HepG2 (cell line): ENCODE data around the gene HDAC3. TPM values are rescaled to one million over a fixed set of nuclear protein-coding genes. Genes with fewer than 3 reads are reported as not detected.

ENCODE experiments used
- BRCA1 ChIP-seq: sonication (generic); formaldehyde crosslinking; IDR thresholded peaks from 2 replicates; pipeline ENCODE4 v1.4.0; 2020; ENCODE audit warnings: missing genetic modification reagents
- CBX1 ChIP-seq: IDR thresholded peaks from one replicate; pipeline ENCODE4 v1.6.1; 2016; ENCODE audit warnings: antibody characterized with exemption, low read depth
- FOXA3 ChIP-seq: IDR thresholded peaks from 2 replicates; pipeline ENCODE4 v1.6.1; 2016; ENCODE audit warnings: missing genetic modification reagents, missing compliant biosample characterization
- FOXJ3 ChIP-seq: sonication (generic); formaldehyde crosslinking; IDR thresholded peaks from 2 replicates; pipeline ENCODE4 v1.4.0; 2020; ENCODE audit warnings: missing genetic modification reagents, mild to moderate bottlenecking, borderline replicate concordance
- GABPB1 ChIP-seq: IDR thresholded peaks from 2 replicates; pipeline ENCODE4 v1.6.1; 2016; ENCODE audit warnings: mild to moderate bottlenecking, missing genetic modification reagents, moderate library complexity, missing compliant biosample characterization
- GLI4 ChIP-seq: sonication (generic); formaldehyde crosslinking; IDR thresholded peaks from 2 replicates; pipeline ENCODE4 v1.5.1; 2020; ENCODE audit warnings: missing genetic modification reagents, mild to moderate bottlenecking, moderate library complexity, borderline replicate concordance
- MAF1 ChIP-seq: sonication (generic); formaldehyde crosslinking; IDR thresholded peaks from 2 replicates; pipeline ENCODE4 v1.5.0; 2020; ENCODE audit warnings: missing genetic modification reagents, borderline replicate concordance
- MATR3 ChIP-seq: sonication (generic); formaldehyde crosslinking; IDR thresholded peaks from 2 replicates; pipeline ENCODE4 v1.4.0; 2020; ENCODE audit warnings: missing genetic modification reagents
- MAX ChIP-seq: IDR thresholded peaks from 2 replicates; pipeline ENCODE4 v1.6.1; 2012; ENCODE audit warnings: inconsistent platforms
- REL ChIP-seq: sonication (generic); formaldehyde crosslinking; conservative IDR thresholded peaks from 2 replicates; pipeline ENCODE4 v1.8.0; 2022; ENCODE audit warnings: mild to moderate bottlenecking, missing genetic modification reagents, moderate library complexity
- SP5 ChIP-seq: IDR thresholded peaks from 2 replicates; pipeline ENCODE4 v1.6.1; 2016; ENCODE audit warnings: low read depth, borderline replicate concordance
- THYN1 ChIP-seq: sonication (generic); formaldehyde crosslinking; IDR thresholded peaks from 2 replicates; pipeline ENCODE4 v1.8.1; 2023; ENCODE audit warnings: low read depth, mild to moderate bottlenecking, moderate library complexity, missing genetic modification reagents, borderline replicate concordance
- ZNF138 ChIP-seq: sonication (generic); formaldehyde crosslinking; IDR thresholded peaks from 2 replicates; pipeline ENCODE4 v1.5.0; 2020; ENCODE audit warnings: mild to moderate bottlenecking, low read depth, missing genetic modification reagents
- ZNF564 ChIP-seq: sonication (generic); formaldehyde crosslinking; IDR thresholded peaks from 2 replicates; pipeline ENCODE4 v1.8.1; 2023; ENCODE audit warnings: mild to moderate bottlenecking, missing genetic modification reagents
- ZNF572 ChIP-seq: sonication (generic); formaldehyde crosslinking; IDR thresholded peaks from 2 replicates; pipeline ENCODE4 v1.5.1; 2020; ENCODE audit warnings: mild to moderate bottlenecking, missing genetic modification reagents
- ZSCAN21 ChIP-seq: sonication (generic); formaldehyde crosslinking; IDR thresholded peaks from 2 replicates; pipeline ENCODE4 v1.8.0; 2022; ENCODE audit warnings: mild to moderate bottlenecking, missing genetic modification reagents, moderate library complexity, borderline replicate concordance
- polyA plus RNA-seq, 8 experiments: library from polyadenylated mRNA; depleted of rRNA in 3 of 8; stranded (reverse) in 7 of 8; unstranded in 1 of 8; fragments of >200 nt; fragmentation: Illumina TruSeq in 4 of 8; extraction: Trizol in 4 of 8; gene quantifications; 2 replicates each; pipeline versions ENCODE4 v1.2.1 to v1.2.3, GENCODE V29; 2011 to 2016; ENCODE audit warnings: low read depth in 4 of 8, missing spikeins in 1 of 8, mixed read lengths in 1 of 8; ENCODE audit not compliant: insufficient read depth in 1 of 8
- total RNA-seq, 5 experiments: library from RNA; depleted of rRNA; stranded (reverse); fragments of >200 nt; fragmentation: Illumina TruSeq; extraction: Trizol; gene quantifications; 2 replicates each; pipeline ENCODE4 v1.2.3, GENCODE V29; 2016; ENCODE audit warnings: low read depth in 1 of 5
- TF ChIP-seq, protein P1 (sequence below): sonication (generic); formaldehyde crosslinking; conservative IDR thresholded peaks from 2 replicates; pipeline ENCODE4 v1.8.0; 2022; ENCODE audit warnings: low read depth, missing genetic modification reagents
- TF ChIP-seq, protein P2 (sequence below): sonication (generic); formaldehyde crosslinking; IDR thresholded peaks from 2 replicates; pipeline ENCODE4 v1.5.0; 2020; ENCODE audit warnings: mild to moderate bottlenecking, missing genetic modification reagents, borderline replicate concordance
- TF ChIP-seq, protein P3 (sequence below): sonication (generic); formaldehyde crosslinking; IDR thresholded peaks from 2 replicates; pipeline ENCODE4 v1.5.0; 2020; ENCODE audit warnings: mild to moderate bottlenecking, missing genetic modification reagents
- TF ChIP-seq, protein P4 (sequence below): sonication (generic); formaldehyde crosslinking; conservative IDR thresholded peaks from 2 replicates; pipeline ENCODE4 v1.4.0; 2020; ENCODE audit warnings: missing genetic modification reagents

HDAC3 gene
- total and polyA plus RNA-seq, 2 of the 13 experiments (the other 11 are each of a cell fraction or from before 2014, with no cell fraction given), result 84.0 to 94.1 TPM

- 0 out of 2 replicates have a peak, but pooled peaks have one; percentile 23 for TF ChIP-seq ZNF572 (CRISPR knock-in tag)
- no peak for TF ChIP-seq GLI4 (CRISPR knock-in tag)
- no peak for TF ChIP-seq MAX
- no peak for TF ChIP-seq MATR3 (CRISPR knock-in tag)
- no peak for TF ChIP-seq ZSCAN21 (CRISPR knock-in tag)
- TF ChIP-seq THYN1 (CRISPR knock-in tag), result no peak
- no peak for TF ChIP-seq BRCA1 (CRISPR knock-in tag)
- no peak for TF ChIP-seq CBX1
- no peak for TF ChIP-seq ZNF138 (CRISPR knock-in tag)
- no peak for TF ChIP-seq ZNF564
- TF ChIP-seq REL, result no peak
- TF ChIP-seq, protein P1, sequence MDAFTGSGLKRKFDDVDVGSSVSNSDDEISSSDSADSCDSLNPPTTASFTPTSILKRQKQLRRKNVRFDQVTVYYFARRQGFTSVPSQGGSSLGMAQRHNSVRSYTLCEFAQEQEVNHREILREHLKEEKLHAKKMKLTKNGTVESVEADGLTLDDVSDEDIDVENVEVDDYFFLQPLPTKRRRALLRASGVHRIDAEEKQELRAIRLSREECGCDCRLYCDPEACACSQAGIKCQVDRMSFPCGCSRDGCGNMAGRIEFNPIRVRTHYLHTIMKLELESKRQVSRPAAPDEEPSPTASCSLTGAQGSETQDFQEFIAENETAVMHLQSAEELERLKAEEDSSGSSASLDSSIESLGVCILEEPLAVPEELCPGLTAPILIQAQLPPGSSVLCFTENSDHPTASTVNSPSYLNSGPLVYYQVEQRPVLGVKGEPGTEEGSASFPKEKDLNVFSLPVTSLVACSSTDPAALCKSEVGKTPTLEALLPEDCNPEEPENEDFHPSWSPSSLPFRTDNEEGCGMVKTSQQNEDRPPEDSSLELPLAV, result no peak
- no peak for TF ChIP-seq MAF1 (CRISPR knock-in tag)
- TF ChIP-seq, protein P2, sequence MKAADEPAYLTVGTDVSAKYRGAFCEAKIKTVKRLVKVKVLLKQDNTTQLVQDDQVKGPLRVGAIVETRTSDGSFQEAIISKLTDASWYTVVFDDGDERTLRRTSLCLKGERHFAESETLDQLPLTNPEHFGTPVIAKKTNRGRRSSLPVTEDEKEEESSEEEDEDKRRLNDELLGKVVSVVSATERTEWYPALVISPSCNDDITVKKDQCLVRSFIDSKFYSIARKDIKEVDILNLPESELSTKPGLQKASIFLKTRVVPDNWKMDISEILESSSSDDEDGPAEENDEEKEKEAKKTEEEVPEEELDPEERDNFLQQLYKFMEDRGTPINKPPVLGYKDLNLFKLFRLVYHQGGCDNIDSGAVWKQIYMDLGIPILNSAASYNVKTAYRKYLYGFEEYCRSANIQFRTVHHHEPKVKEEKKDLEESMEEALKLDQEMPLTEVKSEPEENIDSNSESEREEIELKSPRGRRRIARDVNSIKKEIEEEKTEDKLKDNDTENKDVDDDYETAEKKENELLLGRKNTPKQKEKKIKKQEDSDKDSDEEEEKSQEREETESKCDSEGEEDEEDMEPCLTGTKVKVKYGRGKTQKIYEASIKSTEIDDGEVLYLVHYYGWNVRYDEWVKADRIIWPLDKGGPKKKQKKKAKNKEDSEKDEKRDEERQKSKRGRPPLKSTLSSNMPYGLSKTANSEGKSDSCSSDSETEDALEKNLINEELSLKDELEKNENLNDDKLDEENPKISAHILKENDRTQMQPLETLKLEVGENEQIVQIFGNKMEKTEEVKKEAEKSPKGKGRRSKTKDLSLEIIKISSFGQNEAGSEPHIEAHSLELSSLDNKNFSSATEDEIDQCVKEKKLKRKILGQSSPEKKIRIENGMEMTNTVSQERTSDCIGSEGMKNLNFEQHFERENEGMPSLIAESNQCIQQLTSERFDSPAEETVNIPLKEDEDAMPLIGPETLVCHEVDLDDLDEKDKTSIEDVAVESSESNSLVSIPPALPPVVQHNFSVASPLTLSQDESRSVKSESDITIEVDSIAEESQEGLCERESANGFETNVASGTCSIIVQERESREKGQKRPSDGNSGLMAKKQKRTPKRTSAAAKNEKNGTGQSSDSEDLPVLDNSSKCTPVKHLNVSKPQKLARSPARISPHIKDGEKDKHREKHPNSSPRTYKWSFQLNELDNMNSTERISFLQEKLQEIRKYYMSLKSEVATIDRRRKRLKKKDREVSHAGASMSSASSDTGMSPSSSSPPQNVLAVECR, result peak; percentile 52; the same call in 1 of the 2 replicates
- TF ChIP-seq GABPB1 (CRISPR knock-in tag), result peak; percentile 72
- peak; percentile 44 for TF ChIP-seq SP5
- TF ChIP-seq, protein P3, sequence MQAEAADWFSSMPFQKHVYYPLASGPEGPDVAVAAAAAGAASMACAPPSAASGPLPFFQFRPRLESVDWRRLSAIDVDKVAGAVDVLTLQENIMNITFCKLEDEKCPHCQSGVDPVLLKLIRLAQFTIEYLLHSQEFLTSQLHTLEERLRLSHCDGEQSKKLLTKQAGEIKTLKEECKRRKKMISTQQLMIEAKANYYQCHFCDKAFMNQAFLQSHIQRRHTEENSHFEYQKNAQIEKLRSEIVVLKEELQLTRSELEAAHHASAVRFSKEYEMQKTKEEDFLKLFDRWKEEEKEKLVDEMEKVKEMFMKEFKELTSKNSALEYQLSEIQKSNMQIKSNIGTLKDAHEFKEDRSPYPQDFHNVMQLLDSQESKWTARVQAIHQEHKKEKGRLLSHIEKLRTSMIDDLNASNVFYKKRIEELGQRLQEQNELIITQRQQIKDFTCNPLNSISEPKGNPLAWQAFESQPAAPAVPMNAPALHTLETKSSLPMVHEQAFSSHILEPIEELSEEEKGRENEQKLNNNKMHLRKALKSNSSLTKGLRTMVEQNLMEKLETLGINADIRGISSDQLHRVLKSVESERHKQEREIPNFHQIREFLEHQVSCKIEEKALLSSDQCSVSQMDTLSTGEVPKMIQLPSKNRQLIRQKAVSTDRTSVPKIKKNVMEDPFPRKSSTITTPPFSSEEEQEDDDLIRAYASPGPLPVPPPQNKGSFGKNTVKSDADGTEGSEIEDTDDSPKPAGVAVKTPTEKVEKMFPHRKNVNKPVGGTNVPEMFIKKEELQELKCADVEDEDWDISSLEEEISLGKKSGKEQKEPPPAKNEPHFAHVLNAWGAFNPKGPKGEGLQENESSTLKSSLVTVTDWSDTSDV (CRISPR knock-in tag), result no peak
- TF ChIP-seq FOXA3, result no peak
- no peak for TF ChIP-seq FOXJ3 (CRISPR knock-in tag)
- TF ChIP-seq, protein P4, sequence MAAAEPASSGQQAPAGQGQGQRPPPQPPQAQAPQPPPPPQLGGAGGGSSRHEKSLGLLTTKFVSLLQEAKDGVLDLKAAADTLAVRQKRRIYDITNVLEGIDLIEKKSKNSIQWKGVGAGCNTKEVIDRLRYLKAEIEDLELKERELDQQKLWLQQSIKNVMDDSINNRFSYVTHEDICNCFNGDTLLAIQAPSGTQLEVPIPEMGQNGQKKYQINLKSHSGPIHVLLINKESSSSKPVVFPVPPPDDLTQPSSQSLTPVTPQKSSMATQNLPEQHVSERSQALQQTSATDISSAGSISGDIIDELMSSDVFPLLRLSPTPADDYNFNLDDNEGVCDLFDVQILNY (CRISPR knock-in tag), result no peak
Measured at GRCh38 chr5:141650851-141651727, 14.4 kb upstream of the HDAC3 start, which contains the start of gene FCHSD1 (continued).
